Activated naive CD4-positive, alpha-beta T cell treated with anti-CD3 and anti-CD28 coated beads, Interleukin-2, amount 10 ng/mL, durations not matched to agents 7 days and 5 days (primary cell): ENCODE results near the gene GNAI1.
A peak's percentile ranks its signal among the peaks of the same experiment; 100 is the strongest.

Source experiments
- CTCF ChIA-PET: fragments of 350-600 bp; sonication (Branson Sonifier 250); formaldehyde crosslinking; loops from one replicate; lab custom pipeline; 2021; ENCODE audit warnings: antibody characterized with exemption; lab: Charles Lee
- DNase-seq: peaks from one replicate; pipeline ENCODE4 v3.0.0-alpha.2; 2020
- H3K27ac Mint-ChIP-seq: one replicate; pipeline ENCODE4 v1.8.0; 2021; ENCODE audit warnings: mild to moderate bottlenecking, moderate library complexity, mixed read lengths
- H3K27me3 Mint-ChIP-seq: one replicate; pipeline ENCODE4 v1.8.0; 2021; ENCODE audit warnings: mild to moderate bottlenecking, mixed read lengths
- H3K36me3 Mint-ChIP-seq: one replicate; pipeline ENCODE4 v1.8.0; 2021; ENCODE audit warnings: mixed read lengths
- H3K4me1 Mint-ChIP-seq: one replicate; pipeline ENCODE4 v1.8.0; 2021; ENCODE audit warnings: mixed read lengths
- H3K4me3 Mint-ChIP-seq: one replicate; pipeline ENCODE4 v1.8.0; 2021; ENCODE audit warnings: mild to moderate bottlenecking, moderate library complexity, mixed read lengths
- H3K9me3 Mint-ChIP-seq: one replicate; pipeline ENCODE4 v1.8.0; 2021; ENCODE audit warnings: mixed read lengths

Gene GNAI1

GRCh38 chr7:80114159-80114558 lies 20.5 kb upstream of the GNAI1 start:
- H3K27me3 Mint-ChIP-seq: peaks cover 12% of the 10 kb centered on the region
- no peaks in the 10 kb centered on the region for H3K9me3 Mint-ChIP-seq
- no peaks in the 10 kb centered on the region for H3K36me3 Mint-ChIP-seq
- CTCF ChIA-PET: interaction anchor here (1.2 kb wide), 1 partner anchor 19 kb away, joined by 3 read pairs; no protein-coding TSS in a partner anchor
- no peak for DNase-seq
- no peak overlapping the region for H3K4me3 Mint-ChIP-seq
- H3K4me1 Mint-ChIP-seq: no peaks in the 10 kb centered on the region
- no peak overlapping the region for H3K27ac Mint-ChIP-seq

- CTCF ChIA-PET: no interaction called here
- Mint-ChIP-seq H3K4me1 (peaks cover 4% of the 10 kb centered on the region), H3K27ac (no peak overlapping the region), H3K9me3 (no peaks in the 10 kb centered on the region), H3K36me3 (no peaks in the 10 kb centered on the region), H3K4me3 (no peak overlapping the region), H3K27me3 (peaks cover 5% of the 10 kb centered on the region)
- DNase-seq: no peak
Observed at GRCh38 chr7:80124526-80125264, 9.9 kb upstream of the GNAI1 start.

- CTCF ChIA-PET: no interaction called here
- H3K4me1 Mint-ChIP-seq: peaks cover 4% of the 10 kb centered on the region
- DNase-seq: no peak
- peaks cover 10% of the 10 kb centered on the region for H3K27me3 Mint-ChIP-seq
- H3K9me3 Mint-ChIP-seq: no peaks in the 10 kb centered on the region
- no peak overlapping the region for H3K4me3 Mint-ChIP-seq
- H3K27ac Mint-ChIP-seq: no peak overlapping the region
- H3K36me3 Mint-ChIP-seq: no peaks in the 10 kb centered on the region
Observed at GRCh38 chr7:80127412-80128160, 7.0 kb upstream of the GNAI1 start.

- Mint-ChIP-seq H3K36me3 (no peaks in the 10 kb centered on the region), H3K4me3 (no peak overlapping the region), H3K27ac (no peak overlapping the region), H3K9me3 (no peaks in the 10 kb centered on the region), H3K27me3 (peaks cover 20% of the 10 kb centered on the region), H3K4me1 (peaks cover 9% of the 10 kb centered on the region)
- CTCF ChIA-PET: no interaction called here
- no peak for DNase-seq
Observed at GRCh38 chr7:80128918-80129317, 5.7 kb upstream of the GNAI1 start.

- no peaks in the 10 kb centered on the region for H3K9me3 Mint-ChIP-seq
- no peaks in the 10 kb centered on the region for H3K36me3 Mint-ChIP-seq
- DNase-seq: no peak
- no peak overlapping the region for H3K27ac Mint-ChIP-seq
- H3K27me3 Mint-ChIP-seq: peaks cover 23% of the 10 kb centered on the region
- H3K4me1 Mint-ChIP-seq: peaks cover 13% of the 10 kb centered on the region
- H3K4me3 Mint-ChIP-seq: no peak overlapping the region
- CTCF ChIA-PET: no interaction called here
Observed at GRCh38 chr7:80129785-80130184, 4.8 kb upstream of the GNAI1 start.

- Mint-ChIP-seq H3K27me3 (peaks cover 40% of the 10 kb centered on the region), H3K4me3 (no peak overlapping the region), H3K4me1 (peaks cover 16% of the 10 kb centered on the region), H3K27ac (no peak overlapping the region), H3K36me3 (no peaks in the 10 kb centered on the region), H3K9me3 (no peaks in the 10 kb centered on the region)
- DNase-seq: no peak
- CTCF ChIA-PET: no interaction called here
Observed at GRCh38 chr7:80131675-80132435, 2.8 kb upstream of the GNAI1 start.

- H3K27me3 Mint-ChIP-seq: peaks cover 46% of the 10 kb centered on the region
- H3K27ac Mint-ChIP-seq: no peak overlapping the region
- no peaks in the 10 kb centered on the region for H3K36me3 Mint-ChIP-seq
- H3K9me3 Mint-ChIP-seq: no peaks in the 10 kb centered on the region
- H3K4me3 Mint-ChIP-seq: no peak overlapping the region
- peaks cover 16% of the 10 kb centered on the region for H3K4me1 Mint-ChIP-seq
- DNase-seq: no peak
- CTCF ChIA-PET: no interaction called here
Observed at GRCh38 chr7:80132594-80132993, 2.0 kb upstream of the GNAI1 start.

GRCh38 chr7:80133361-80134114 lies 1.1 kb upstream of the GNAI1 start:
- CTCF ChIA-PET: interaction anchor here (1.1 to 1.5 kb wide), 4 partner anchors 27 to 38 kb away, joined by 3 to 4 read pairs (median 4); no protein-coding TSS in a partner anchor
- no peak for DNase-seq
- peak overlapping the region; percentile 62 for H3K4me3 Mint-ChIP-seq
- H3K27ac Mint-ChIP-seq: no peak overlapping the region
- peaks cover 49% of the 10 kb centered on the region for H3K27me3 Mint-ChIP-seq
- H3K4me1 Mint-ChIP-seq: peaks cover 16% of the 10 kb centered on the region
- no peaks in the 10 kb centered on the region for H3K36me3 Mint-ChIP-seq
- H3K9me3 Mint-ChIP-seq: no peaks in the 10 kb centered on the region

GRCh38 chr7:80134115-80134535 lies 506 bp upstream of the GNAI1 start:
- CTCF ChIA-PET: interaction anchor here (1.1 to 1.5 kb wide), 4 partner anchors 28 to 39 kb away, joined by 3 to 4 read pairs (median 4); no protein-coding TSS in a partner anchor
- no peak overlapping the region for H3K27ac Mint-ChIP-seq
- peaks cover 49% of the 10 kb centered on the region for H3K27me3 Mint-ChIP-seq

GRCh38 chr7:80135309-80136104 lies 876 bp downstream of the GNAI1 start:
- peaks cover 52% of the 10 kb centered on the region for H3K27me3 Mint-ChIP-seq
- peak; percentile 39 for DNase-seq
- CTCF ChIA-PET: interaction anchor here (0.7 kb wide), 1 partner anchor 16 kb away, joined by 3 read pairs; no protein-coding TSS in a partner anchor
- no peaks in the 10 kb centered on the region for H3K9me3 Mint-ChIP-seq
- H3K36me3 Mint-ChIP-seq: no peaks in the 10 kb centered on the region
- no peak overlapping the region for H3K27ac Mint-ChIP-seq
- H3K4me3 Mint-ChIP-seq: peak overlapping the region; percentile 71
- H3K4me1 Mint-ChIP-seq: peaks cover 23% of the 10 kb centered on the region

More at GRCh38 chr7:80134115-80134535, 506 bp upstream of the GNAI1 start:
- Mint-ChIP-seq H3K36me3 (no peaks in the 10 kb centered on the region), H3K4me1 (peaks cover 21% of the 10 kb centered on the region), H3K9me3 (no peaks in the 10 kb centered on the region), H3K4me3 (peak overlapping the region; percentile 62)
- DNase-seq: no peak

GRCh38 chr7:80136261-80137055 lies 1.8 kb downstream of the GNAI1 start:
- no peaks in the 10 kb centered on the region for H3K36me3 Mint-ChIP-seq
- H3K27me3 Mint-ChIP-seq: peaks cover 59% of the 10 kb centered on the region
- no peak for DNase-seq
- peak overlapping the region; percentile 71 for H3K4me3 Mint-ChIP-seq
- H3K27ac Mint-ChIP-seq: no peak overlapping the region
- peaks cover 23% of the 10 kb centered on the region for H3K4me1 Mint-ChIP-seq
- CTCF ChIA-PET: interaction anchor here (0.7 kb wide), 1 partner anchor 15 kb away, joined by 3 read pairs; no protein-coding TSS in a partner anchor
- no peaks in the 10 kb centered on the region for H3K9me3 Mint-ChIP-seq

- CTCF ChIA-PET: no interaction called here
- Mint-ChIP-seq H3K27me3 (peaks cover 56% of the 10 kb centered on the region), H3K27ac (no peak overlapping the region)
Observed at GRCh38 chr7:80137410-80137809, 2.8 kb downstream of the GNAI1 start.

More at GRCh38 chr7:80137410-80137809, 2.8 kb downstream of the GNAI1 start:
- Mint-ChIP-seq H3K9me3 (no peaks in the 10 kb centered on the region), H3K4me3 (no peak overlapping the region), H3K36me3 (no peaks in the 10 kb centered on the region), H3K4me1 (peaks cover 23% of the 10 kb centered on the region)
- no peak for DNase-seq
